Esophagus squamous epithelium (tissue), 4 donors: Measurements from ENCODE around the gene PDS5A.

Experiments
- CTCF ChIP-seq, 6 experiments: fragments of 450-650 bp in 4 of 6; fragments of 200-600 bp in 2 of 6; sonication (generic) in 2 of 6; IDR thresholded peaks; one replicate each; pipeline ENCODE4 v1.5.1; 2016 to 2019; ENCODE audit warnings: antibody characterized with exemption in 6 of 6, mild to moderate bottlenecking in 4 of 6, moderate library complexity in 4 of 6
- POLR2A ChIP-seq, 4 donors: fragments of 450-650 bp; IDR thresholded peaks; one replicate each; pipeline ENCODE4 v1.6.1; 2017; ENCODE audit warnings: antibody characterized with exemption in 4 of 4, mild to moderate bottlenecking in 4 of 4, moderate library complexity in 3 of 4

- TF ChIP-seq CTCF (IDR thresholded peaks at IDR 0.05) = no peak
- TF ChIP-seq POLR2A (IDR thresholded peaks at IDR 0.05) = no peak
Observed at GRCh38 chr4:39864391-39864790, 113.3 kb downstream of the PDS5A start.
